Tibial artery (tissue), 4 donors: ENCODE measurements around the gene MICOS13.

ENCODE experiments used
- DNase-seq, 2 donors: peaks; one replicate each; pipeline ENCODE4 v3.0.0-alpha.2; 2019
- H3K27ac ChIP-seq, 2 donors: fragments of 200-600 bp; sonication (generic) in 1 of 2; 1 replicate in 1 of 2; 2 replicates in 1 of 2; pipeline ENCODE4 v1.5.1; 2018 to 2019; ENCODE audit warnings: mild to moderate bottlenecking in 1 of 2
- H3K27me3 ChIP-seq, 2 donors: fragments of 200-600 bp; sonication (generic) in 1 of 2; one replicate each; pipeline versions ENCODE4 v1.5.1 to v1.6.0; 2016 to 2019
- H3K36me3 ChIP-seq, 3 donors: fragments of 200-600 bp; sonication (generic) in 2 of 3; one replicate each; pipeline ENCODE4 v1.5.1; 2016 to 2019; ENCODE audit warnings: mild to moderate bottlenecking in 2 of 3
- H3K4me1 ChIP-seq, 4 donors: fragments of 200-600 bp; sonication (generic) in 2 of 4; 1 replicate in 3 of 4; 2 replicates in 1 of 4; pipeline ENCODE4 v1.5.1; 2016 to 2019
- H3K4me3 ChIP-seq, 2 donors: fragments of 200-600 bp; sonication (generic) in 1 of 2; 1 replicate in 1 of 2; 2 replicates in 1 of 2; pipeline ENCODE4 v1.5.1; 2018 to 2019; ENCODE audit warnings: mild to moderate bottlenecking in 2 of 2
- H3K9me3 ChIP-seq, 3 donors: fragments of 200-600 bp; sonication (generic) in 1 of 3; one replicate each; pipeline ENCODE4 v1.5.1; 2016 to 2019
- intact Hi-C: fragments of 100-400 bp; cut with DNase I; formaldehyde crosslinking; loops from one replicate; pipeline ENCODE4 v1.15.0; 2023; ENCODE audit warnings: low total_unique reads
- TF ChIP-seq, protein P1 (sequence below), 2 experiments: fragments of 200-600 bp in 1 of 2; fragments of 450-650 bp in 1 of 2; IDR thresholded peaks; one replicate each; pipeline ENCODE4 v1.5.1; 2017 to 2019; ENCODE audit warnings: antibody characterized with exemption in 2 of 2, mild to moderate bottlenecking in 1 of 2, moderate library complexity in 1 of 2

Gene MICOS13, protein sequence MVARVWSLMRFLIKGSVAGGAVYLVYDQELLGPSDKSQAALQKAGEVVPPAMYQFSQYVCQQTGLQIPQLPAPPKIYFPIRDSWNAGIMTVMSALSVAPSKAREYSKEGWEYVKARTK

GRCh38 chr19:5680437-5681368 is at the start of gene MICOS13, which contains the start of gene HSD11B1L:
Gene MICOS13, minus strand, starts transcription at chr19:5680516. Its CDS starts 30 bp downstream, at chr19:5680486.
Gene HSD11B1L, plus strand, starts transcription at chr19:5681027. Its CDS starts 3,806 bp downstream, at chr19:5684833.
- intact Hi-C loops: no loop called here
- Histone ChIP-seq H3K27ac (peak within 1 kb of the TSS; percentile 87 to 92), H3K36me3 (peaks cover 0 to 13% (median 0%) of the 10 kb centered on the region in 3 donors), H3K4me3 (peak within 1 kb of the TSS; percentile 72 to 78), H3K9me3 (no peaks in the 10 kb centered on the region), H3K27me3 (no peaks in the 10 kb centered on the region), H3K4me1 (peaks cover 0 to 21% (median 14%) of the 10 kb centered on the region in 4 donors)
- DNase-seq: peak; percentile 99 to 100
- TF ChIP-seq, protein P1, sequence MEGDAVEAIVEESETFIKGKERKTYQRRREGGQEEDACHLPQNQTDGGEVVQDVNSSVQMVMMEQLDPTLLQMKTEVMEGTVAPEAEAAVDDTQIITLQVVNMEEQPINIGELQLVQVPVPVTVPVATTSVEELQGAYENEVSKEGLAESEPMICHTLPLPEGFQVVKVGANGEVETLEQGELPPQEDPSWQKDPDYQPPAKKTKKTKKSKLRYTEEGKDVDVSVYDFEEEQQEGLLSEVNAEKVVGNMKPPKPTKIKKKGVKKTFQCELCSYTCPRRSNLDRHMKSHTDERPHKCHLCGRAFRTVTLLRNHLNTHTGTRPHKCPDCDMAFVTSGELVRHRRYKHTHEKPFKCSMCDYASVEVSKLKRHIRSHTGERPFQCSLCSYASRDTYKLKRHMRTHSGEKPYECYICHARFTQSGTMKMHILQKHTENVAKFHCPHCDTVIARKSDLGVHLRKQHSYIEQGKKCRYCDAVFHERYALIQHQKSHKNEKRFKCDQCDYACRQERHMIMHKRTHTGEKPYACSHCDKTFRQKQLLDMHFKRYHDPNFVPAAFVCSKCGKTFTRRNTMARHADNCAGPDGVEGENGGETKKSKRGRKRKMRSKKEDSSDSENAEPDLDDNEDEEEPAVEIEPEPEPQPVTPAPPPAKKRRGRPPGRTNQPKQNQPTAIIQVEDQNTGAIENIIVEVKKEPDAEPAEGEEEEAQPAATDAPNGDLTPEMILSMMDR (IDR thresholded peaks at IDR 0.05): no peak

- TF ChIP-seq, protein P1 (IDR thresholded peaks at IDR 0.05): no peak
- DNase-seq: no peak
- H3K27me3 ChIP-seq: no peaks in the 10 kb centered on the region
- H3K9me3 ChIP-seq: peaks cover 0 to 16% (median 6%) of the 10 kb centered on the region in 3 donors
- H3K27ac ChIP-seq: no peak overlapping the region
- intact Hi-C loops: no loop called here
- H3K4me3 ChIP-seq: no peak overlapping the region
- H3K4me1 ChIP-seq: no peaks in the 10 kb centered on the region
- H3K36me3 ChIP-seq: no peaks in the 10 kb centered on the region
Measured at GRCh38 chr19:5727453-5728050, 47.2 kb upstream of the MICOS13 start.

DNA sequence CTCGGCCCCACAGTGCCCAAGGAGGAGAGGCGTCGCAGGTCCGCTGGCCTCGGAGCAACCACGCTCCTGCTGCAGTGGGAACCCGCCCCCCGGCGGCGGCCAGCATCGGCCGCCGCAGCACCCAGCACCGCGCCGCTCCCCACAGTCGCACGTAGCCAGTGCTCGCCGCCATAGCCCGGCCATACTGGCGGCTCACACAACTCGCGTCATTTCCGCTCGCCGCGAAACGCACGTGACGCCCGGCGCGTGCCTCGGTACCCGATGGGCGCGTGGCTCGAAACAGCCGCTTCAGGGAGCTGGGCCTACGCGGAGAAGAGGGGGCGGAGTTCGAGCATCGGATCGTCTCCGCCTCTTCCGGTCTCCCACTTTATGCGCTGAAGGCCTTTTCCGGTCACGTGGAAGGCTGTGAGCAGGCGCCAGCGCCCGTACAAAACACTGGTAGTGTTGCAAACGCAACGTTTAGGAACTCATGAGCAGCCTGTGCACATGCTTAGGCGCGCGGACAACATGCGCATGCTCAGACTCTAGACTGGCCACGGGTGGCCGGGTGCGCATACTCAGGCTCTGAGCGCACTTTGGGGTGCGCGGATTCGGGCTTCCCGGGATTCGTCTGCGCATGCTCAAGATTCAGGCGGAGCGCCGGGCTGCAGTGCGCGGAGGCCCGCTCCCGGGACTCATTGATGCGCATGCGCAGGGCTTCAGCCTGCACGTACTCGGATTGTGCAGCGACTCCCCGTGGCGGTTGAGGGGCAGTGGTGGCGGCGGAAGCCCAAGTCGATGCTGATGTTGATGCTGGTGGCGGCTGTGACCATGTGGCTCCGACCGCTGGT is 39.9 kb upstream of the MICOS13 start, which contains the start of the genes CATSPERD and LONP1:
Gene CATSPERD, plus strand, starts transcription at position 677 of the 830 bp plus-strand sequence. Its CDS starts 101 bp downstream, at position 778.
Gene LONP1, minus strand, starts transcription at position 186 of the 830 bp plus-strand sequence. Its CDS starts 14 bp downstream, at position 172.
- peak; percentile 97 to 99 for DNase-seq
- Histone ChIP-seq H3K27ac (peak within 1 kb of the TSS; percentile 93 to 97), H3K4me1 (peaks cover 0 to 31% (median 21%) of the 10 kb centered on the region in 4 donors), H3K9me3 (no peaks in the 10 kb centered on the region), H3K27me3 (no peaks in the 10 kb centered on the region), H3K4me3 (peak within 1 kb of the TSS; percentile 73 to 94), H3K36me3 (peaks cover 0 to 6% (median 0%) of the 10 kb centered on the region in 3 donors)
- intact Hi-C loops: no loop called here
- TF ChIP-seq, protein P1 (IDR thresholded peaks at IDR 0.05): peak; percentile 91 to 94

GRCh38 chr19:5719274-5719960 is 39.1 kb upstream of the MICOS13 start:
- H3K36me3 ChIP-seq: peaks cover 0 to 6% (median 0%) of the 10 kb centered on the region in 3 donors
- peak overlapping the region; percentile 73 to 94 for H3K4me3 ChIP-seq
- no peaks in the 10 kb centered on the region for H3K9me3 ChIP-seq
- H3K27ac ChIP-seq: peak overlapping the region; percentile 93 to 97
- H3K4me1 ChIP-seq: peaks cover 0 to 31% (median 21%) of the 10 kb centered on the region in 4 donors
- H3K27me3 ChIP-seq: no peaks in the 10 kb centered on the region
- no peak for DNase-seq
- intact Hi-C loops: no loop called here
- TF ChIP-seq, protein P1 (IDR thresholded peaks at IDR 0.05): no peak
